Hypothalamus (tissue), 51 donors: Measurements from ENCODE around the gene SEPTIN5.

ENCODE experiments used
- DNase-seq, 51 donors: peaks; one replicate each; lab custom pipeline; 2025; lab: John Stamatoyannopoulos, UW

The SEPTIN5 gene

GRCh38 chr22:19745155-19746101, 31.1 kb downstream of the SEPTIN5 start:
- no peak for DNase-seq

GRCh38 chr22:19746726-19747125, 32.4 kb downstream of the SEPTIN5 start:
- DNase-seq, result no peak

GRCh38 chr22:19747551-19747950, 33.2 kb downstream of the SEPTIN5 start:
- DNase-seq, result no peak

GRCh38 chr22:19748139-19748538, 33.8 kb downstream of the SEPTIN5 start:
- no peak for DNase-seq

- no peak for DNase-seq
Measured at GRCh38 chr22:19748991-19749664, 34.8 kb downstream of the SEPTIN5 start.

- DNase-seq, result no peak
Measured at GRCh38 chr22:19749876-19750275, 35.6 kb downstream of the SEPTIN5 start.

GRCh38 chr22:19750507-19751490, 36.5 kb downstream of the SEPTIN5 start:
- no peak for DNase-seq

- DNase-seq, result no peak
Measured at GRCh38 chr22:19751497-19752245, 37.4 kb downstream of the SEPTIN5 start.

GRCh38 chr22:19753090-19753842, 39.0 kb downstream of the SEPTIN5 start:
- no peak for DNase-seq

- no peak for DNase-seq
Measured at GRCh38 chr22:19753996-19754700, 39.8 kb downstream of the SEPTIN5 start.

- no peak for DNase-seq
Measured at GRCh38 chr22:19754701-19755144, 40.4 kb downstream of the SEPTIN5 start.

- DNase-seq, result no peak
Measured at GRCh38 chr22:19755145-19755710, 40.9 kb downstream of the SEPTIN5 start.

GRCh38 chr22:19755722-19756287, 41.5 kb downstream of the SEPTIN5 start:
- no peak for DNase-seq

- DNase-seq, result no peak
Measured at GRCh38 chr22:19756288-19757128, 42.2 kb downstream of the SEPTIN5 start.

GRCh38 chr22:19757140-19757984, 43.1 kb downstream of the SEPTIN5 start:
- DNase-seq, result no peak
